GM19035 (cell line): ENCODE data around the gene RABGAP1L.
"Not testable (repeated sequence)": the region's sequence is repeated elsewhere in the genome, so short reads cannot be mapped to it uniquely, and the experiment has no call there.

Experiments used
- ATAC-seq: cut with Tn5 transposase; IDR thresholded peaks from one replicate; pipeline ENCODE4 v1.9.1; 2021; ENCODE audit not compliant: unreplicated experiment

The RABGAP1L gene

GRCh38 chr1:174232761-174233160 is 73.4 kb downstream of the RABGAP1L start:
- no peak for ATAC-seq

GRCh38 chr1:174238845-174239501 is 79.7 kb downstream of the RABGAP1L start:
- not testable (repeated sequence) for ATAC-seq

- no peak for ATAC-seq
Observed at GRCh38 chr1:174239541-174239940, 80.2 kb downstream of the RABGAP1L start.

- ATAC-seq, result no peak
Observed at GRCh38 chr1:174242856-174243255, 83.5 kb downstream of the RABGAP1L start.

- ATAC-seq, result no peak
Observed at GRCh38 chr1:174243451-174244000, 84.2 kb downstream of the RABGAP1L start.

- ATAC-seq, result no peak
Observed at GRCh38 chr1:174244017-174244416, 84.7 kb downstream of the RABGAP1L start.

- ATAC-seq, result no peak
Observed at GRCh38 chr1:174247472-174247871, 88.2 kb downstream of the RABGAP1L start.

GRCh38 chr1:174248041-174248440 is 88.7 kb downstream of the RABGAP1L start:
- ATAC-seq, result no peak

- not testable (repeated sequence) for ATAC-seq
Observed at GRCh38 chr1:174256386-174256785, 97.1 kb downstream of the RABGAP1L start.

GRCh38 chr1:174258148-174258550 is 98.8 kb downstream of the RABGAP1L start:
- no peak for ATAC-seq

- ATAC-seq, result no peak
Observed at GRCh38 chr1:174262349-174263241, 103.3 kb downstream of the RABGAP1L start.

- ATAC-seq, result no peak
Observed at GRCh38 chr1:174265282-174265681, 106.0 kb downstream of the RABGAP1L start.

GRCh38 chr1:174266476-174266875 is 107.2 kb downstream of the RABGAP1L start:
- no peak for ATAC-seq

GRCh38 chr1:174266991-174267612 is 107.8 kb downstream of the RABGAP1L start:
- ATAC-seq, result no peak

- ATAC-seq, result no peak
Observed at GRCh38 chr1:174269989-174270651, 110.8 kb downstream of the RABGAP1L start.

- ATAC-seq, result no peak
Observed at GRCh38 chr1:174273190-174273589, 113.9 kb downstream of the RABGAP1L start.

- ATAC-seq, result no peak
Observed at GRCh38 chr1:174273776-174274175, 114.5 kb downstream of the RABGAP1L start.

- no peak for ATAC-seq
Observed at GRCh38 chr1:174274452-174274851, 115.1 kb downstream of the RABGAP1L start.

- ATAC-seq, result no peak
Observed at GRCh38 chr1:174274884-174275283, 115.6 kb downstream of the RABGAP1L start.

- ATAC-seq, result no peak
Observed at GRCh38 chr1:174276087-174276486, 116.8 kb downstream of the RABGAP1L start.

- no peak for ATAC-seq
Observed at GRCh38 chr1:174284052-174284451, 124.7 kb downstream of the RABGAP1L start.
